HepG2 (cell line): ENCODE results near the gene HTRA2. TPM values are rescaled to one million over a fixed set of nuclear protein-coding genes. Genes with fewer than 3 reads are reported as not detected.

Experiments used
- BRD4 ChIP-seq: sonication (generic); formaldehyde crosslinking; IDR thresholded peaks from 2 replicates; pipeline ENCODE4 v1.4.0; 2020; ENCODE audit warnings: missing genetic modification reagents
- CC2D1A ChIP-seq: sonication (generic); formaldehyde crosslinking; IDR thresholded peaks from 2 replicates; pipeline ENCODE4 v1.8.1; 2023; ENCODE audit warnings: mild to moderate bottlenecking, missing genetic modification reagents
- CTCF ChIP-seq: sonication (generic); formaldehyde crosslinking; IDR thresholded peaks from 2 replicates; pipeline ENCODE4 v1.5.0; 2020; ENCODE audit warnings: mild to moderate bottlenecking, missing genetic modification reagents, moderate library complexity
- DR1 ChIP-seq: sonication (generic); formaldehyde crosslinking; IDR thresholded peaks from 2 replicates; pipeline ENCODE4 v1.8.0; 2021; ENCODE audit warnings: mild to moderate bottlenecking, missing genetic modification reagents, inconsistent platforms
- DRAP1 ChIP-seq: IDR thresholded peaks from 2 replicates; pipeline ENCODE4 v1.6.1; 2016; ENCODE audit warnings: missing genetic modification reagents, missing compliant biosample characterization
- ELF4 ChIP-seq: sonication (generic); formaldehyde crosslinking; IDR thresholded peaks from 2 replicates; pipeline ENCODE4 v1.5.0; 2020; ENCODE audit warnings: missing genetic modification reagents, mild to moderate bottlenecking, moderate library complexity, borderline replicate concordance
- HIVEP1 ChIP-seq: sonication (generic); formaldehyde crosslinking; IDR thresholded peaks from 2 replicates; pipeline ENCODE4 v1.4.0; 2020; ENCODE audit warnings: mild to moderate bottlenecking, missing genetic modification reagents
- IKZF4 ChIP-seq: sonication (generic); formaldehyde crosslinking; IDR thresholded peaks from 2 replicates; pipeline ENCODE4 v1.5.1; 2020; ENCODE audit warnings: borderline replicate concordance, mild to moderate bottlenecking, low read depth, missing genetic modification reagents; ENCODE audit errors: not compliant biosample characterization
- KDM6A ChIP-seq: IDR thresholded peaks from 2 replicates; pipeline ENCODE4 v1.6.1; 2016; ENCODE audit warnings: low read depth
- MXD4 ChIP-seq: IDR thresholded peaks from 2 replicates; pipeline ENCODE4 v1.6.1; 2016; ENCODE audit warnings: mild to moderate bottlenecking, missing biosample characterization, missing genetic modification reagents
- NKX3-1 ChIP-seq: sonication (generic); formaldehyde crosslinking; IDR thresholded peaks from 2 replicates; pipeline ENCODE4 v1.5.0; 2020; ENCODE audit warnings: missing genetic modification reagents
- NR1H2 ChIP-seq: sonication (generic); formaldehyde crosslinking; IDR thresholded peaks from 2 replicates; pipeline ENCODE4 v1.8.1; 2022; ENCODE audit warnings: low read depth, missing genetic modification reagents, borderline replicate concordance
- PHB2 ChIP-seq: fragments of 450-650 bp; IDR thresholded peaks from 2 replicates; pipeline ENCODE4 v1.6.1; 2018; ENCODE audit not compliant: partially characterized antibody
- POGZ ChIP-seq: sonication (generic); formaldehyde crosslinking; IDR thresholded peaks from 2 replicates; pipeline ENCODE4 v1.4.0; 2020; ENCODE audit warnings: mild to moderate bottlenecking, missing genetic modification reagents
- SMARCC2 ChIP-seq: fragments of 450-650 bp; IDR thresholded peaks from 2 replicates; pipeline ENCODE4 v1.6.1; 2017; ENCODE audit warnings: antibody characterized with exemption, mild to moderate bottlenecking
- SRF ChIP-seq: IDR thresholded peaks from 2 replicates; pipeline ENCODE4 v1.6.1; 2011; ENCODE audit warnings: mild to moderate bottlenecking, low read depth, low read length, moderate library complexity
- TCF12 ChIP-seq, 2 experiments: fragments of 450-650 bp in 1 of 2; sonication (generic) in 1 of 2; formaldehyde crosslinking in 1 of 2; IDR thresholded peaks; 2 replicates each; pipeline versions ENCODE4 v1.6.1 to v1.8.0; 2017 to 2022; ENCODE audit warnings: antibody characterized with exemption in 1 of 2, mild to moderate bottlenecking in 1 of 2, missing genetic modification reagents in 1 of 2, moderate library complexity in 1 of 2
- TCF7 ChIP-seq: sonication (generic); IDR thresholded peaks from 2 replicates; pipeline ENCODE4 v1.6.1; 2016; ENCODE audit warnings: antibody characterized with exemption, low read depth
- ZGPAT ChIP-seq: IDR thresholded peaks from 2 replicates; pipeline ENCODE4 v1.6.1; 2016; ENCODE audit warnings: mild to moderate bottlenecking
- ZNF124 ChIP-seq: sonication (generic); formaldehyde crosslinking; IDR thresholded peaks from 2 replicates; pipeline ENCODE4 v1.4.0; 2020; ENCODE audit warnings: missing genetic modification reagents
- ZNF317 ChIP-seq: sonication (generic); formaldehyde crosslinking; IDR thresholded peaks from 2 replicates; pipeline ENCODE4 v1.5.0; 2020; ENCODE audit warnings: mild to moderate bottlenecking, missing genetic modification reagents
- ZNF367 ChIP-seq: sonication (generic); formaldehyde crosslinking; IDR thresholded peaks from 2 replicates; pipeline ENCODE4 v1.4.0; 2020; ENCODE audit warnings: missing genetic modification reagents, borderline replicate concordance
- ZNF468 ChIP-seq: sonication (generic); formaldehyde crosslinking; IDR thresholded peaks from 2 replicates; pipeline ENCODE4 v1.8.0; 2022; ENCODE audit warnings: mild to moderate bottlenecking, moderate library complexity, missing genetic modification reagents
- ZNF547 ChIP-seq: sonication (generic); formaldehyde crosslinking; IDR thresholded peaks from 2 replicates; pipeline ENCODE4 v1.5.1; 2020; ENCODE audit warnings: mild to moderate bottlenecking, missing genetic modification reagents
- ZNF644 ChIP-seq: IDR thresholded peaks from 2 replicates; pipeline ENCODE4 v1.6.1; 2016; ENCODE audit warnings: low read depth
- ZSCAN25 ChIP-seq: sonication (generic); formaldehyde crosslinking; IDR thresholded peaks from 2 replicates; pipeline ENCODE4 v1.8.0; 2022; ENCODE audit warnings: mild to moderate bottlenecking, missing genetic modification reagents
- ZSCAN30 ChIP-seq: sonication (generic); formaldehyde crosslinking; IDR thresholded peaks from 2 replicates; pipeline ENCODE4 v1.5.0; 2020; ENCODE audit warnings: mild to moderate bottlenecking, missing genetic modification reagents
- polyA plus RNA-seq, 8 experiments: library from polyadenylated mRNA; depleted of rRNA in 3 of 8; stranded (reverse) in 7 of 8; unstranded in 1 of 8; fragments of >200 nt; fragmentation: Illumina TruSeq in 4 of 8; extraction: Trizol in 4 of 8; gene quantifications; 2 replicates each; pipeline versions ENCODE4 v1.2.1 to v1.2.3, GENCODE V29; 2011 to 2016; ENCODE audit warnings: low read depth in 4 of 8, missing spikeins in 1 of 8, mixed read lengths in 1 of 8; ENCODE audit not compliant: insufficient read depth in 1 of 8
- total RNA-seq, 5 experiments: library from RNA; depleted of rRNA; stranded (reverse); fragments of >200 nt; fragmentation: Illumina TruSeq; extraction: Trizol; gene quantifications; 2 replicates each; pipeline ENCODE4 v1.2.3, GENCODE V29; 2016; ENCODE audit warnings: low read depth in 1 of 5

The HTRA2 gene
- total and polyA plus RNA-seq, 2 of the 13 experiments (the other 11 are each of a cell fraction or from before 2014, with no cell fraction given), result 47.7 to 50.3 TPM

- TF ChIP-seq DR1 (CRISPR knock-in tag) (no peak; the same call in none of the 2 replicates), IKZF4 (CRISPR knock-in tag) (peak; percentile 87), NKX3-1 (0 out of 2 replicates have a peak, but pooled peaks have one; percentile 73), NR1H2 (CRISPR knock-in tag) (no peak), TCF12 (IDR thresholded peaks at IDR 0.05) (no peak), TCF12 (CRISPR knock-in tag; IDR thresholded peaks at IDR 0.05) (no peak; the same call in 1 of the 2 replicates), BRD4 (CRISPR knock-in tag) (peak; percentile 68), ZNF547 (CRISPR knock-in tag) (peak; percentile 89), ZNF468 (peak; percentile 7; the same call in 1 of the 2 replicates), ZSCAN25 (peak; percentile 73; the same call in 1 of the 2 replicates), ZNF124 (CRISPR knock-in tag) (peak; percentile 46; the same call in 1 of the 2 replicates), POGZ (CRISPR knock-in tag) (no peak; the same call in 1 of the 2 replicates), PHB2 (no peak), ZNF644 (CRISPR knock-in tag) (no peak), ZGPAT (CRISPR knock-in tag) (peak; percentile 91), ELF4 (CRISPR knock-in tag) (peak; percentile 65), DRAP1 (CRISPR knock-in tag) (peak; percentile 90), ZSCAN30 (CRISPR knock-in tag) (no peak), HIVEP1 (CRISPR knock-in tag) (peak; percentile 68), MXD4 (CRISPR knock-in tag) (peak; percentile 74; the same call in 1 of the 2 replicates), ZNF367 (CRISPR knock-in tag) (no peak), CTCF (CRISPR knock-in tag) (peak; percentile 99), SMARCC2 (no peak), ZNF317 (CRISPR knock-in tag) (peak; percentile 71), KDM6A (CRISPR knock-in tag) (0 out of 2 replicates have a peak, but pooled peaks have one; percentile 1), TCF7 (0 out of 2 replicates have a peak, but pooled peaks have one; percentile 32), CC2D1A (no peak), SRF (peak; percentile 39; the same call in 1 of the 2 replicates)
Measured at GRCh38 chr2:74482801-74483674, 46.7 kb upstream of the HTRA2 start, which contains the start of the genes CCDC142 and TTC31 (continued).
